HCT116 (cell line): ENCODE data around the gene IL3. TPM values are rescaled to one million over a fixed set of nuclear protein-coding genes. Genes with fewer than 3 reads are reported as not detected.

Experiments
- ATAC-seq: fragments of 200-7000 bp; cut with Tn5 transposase; 2 replicates; pipeline ENCODE4 v1.9.1; 2020; ENCODE audit warnings: mild to moderate bottlenecking, moderate library complexity
- BruUV-seq: library from RNA; stranded (reverse); fragments of 400-500 nt; replicated peaks from 2 replicates; lab custom pipeline; 2021; lab: Mats Ljungman, UMichigan
- CTCF ChIA-PET: fragments of 300-600 bp; sonication (Branson Sonifier 250); formaldehyde crosslinking; loops from one replicate; lab custom pipeline; 2021; ENCODE audit warnings: antibody characterized with exemption; lab: Charles Lee
- POLR2A ChIA-PET: fragments of 300-600, 350-600 bp; sonication (Branson Sonifier 250); formaldehyde crosslinking; loops from one replicate; lab custom pipeline; 2021; ENCODE audit warnings: antibody characterized with exemption; lab: Charles Lee
- RAD21 ChIA-PET, 2 experiments: fragments of 300-600 bp; sonication (Branson Sonifier 250); formaldehyde crosslinking; loops; one replicate each; lab custom pipeline; 2023; ENCODE audit warnings: low total read pairs in 2 of 2; ENCODE audit not compliant: uncharacterized antibody in 2 of 2, unreplicated experiment in 2 of 2, low non-redundant PET in 1 of 2; lab: Charles Lee
- DNase-seq: peaks from one replicate; pipeline ENCODE4 v3.0.0-alpha.2; 2010; ENCODE audit warnings: low read depth, low spot score
- H2AFZ ChIP-seq: fragments of 200-600 bp; shearing (Covaris generic), sonication (generic); 2 replicates; pipeline ENCODE4 v1.6.1; 2017; ENCODE audit warnings: low read depth, mixed run types, mixed read lengths, antibody characterized with exemption, low read length; ENCODE audit not compliant: poor library complexity, severe bottlenecking
- H3K27ac ChIP-seq: 2 replicates; pipeline ENCODE4 v1.5.1; 2012; ENCODE audit warnings: low read depth, low read length
- H3K27me3 ChIP-seq: fragments of 200-600 bp; sonication (generic); 2 replicates; pipeline ENCODE4 v1.6.1; 2016; ENCODE audit warnings: mixed run types, low read length, mixed read lengths; ENCODE audit not compliant: insufficient read depth
- H3K36me3 ChIP-seq, 2 experiments: fragments of 200-500 bp in 1 of 2; fragments of 200-600 bp in 1 of 2; sonication (Bioruptor generic) in 1 of 2; sonication (generic) in 1 of 2; 2 replicates each; pipeline versions ENCODE4 v1.5.1 to v1.6.1; 2014 to 2016; ENCODE audit warnings: low read length in 2 of 2, inconsistent platforms in 1 of 2, mixed read lengths in 1 of 2, mixed run types in 1 of 2; ENCODE audit not compliant: insufficient read depth in 2 of 2, control insufficient read depth in 1 of 2
- H3K4me1 ChIP-seq, 2 experiments: fragments of 200-600 bp in 1 of 2; sonication (generic) in 1 of 2; 2 replicates each; pipeline versions ENCODE4 v1.5.1 to v1.6.1; 2012 to 2017; ENCODE audit warnings: low read length in 2 of 2, inconsistent platforms in 1 of 2, mild to moderate bottlenecking in 1 of 2, mixed read lengths in 1 of 2, mixed run types in 1 of 2, moderate library complexity in 1 of 2; ENCODE audit not compliant: insufficient read depth in 2 of 2, control insufficient read depth in 1 of 2
- H3K4me2 ChIP-seq: fragments of 200-600 bp; sonication (generic); 2 replicates; pipeline ENCODE4 v1.6.1; 2017; ENCODE audit warnings: mixed run types, low read length, mixed read lengths
- H3K4me3 ChIP-seq, 2 experiments: fragments of 200-600 bp in 1 of 2; sonication (generic) in 1 of 2; replicated peaks in 1 of 2; 2 replicates each; pipeline ENCODE4 v1.5.1; 2011 to 2016; ENCODE audit warnings: low read length in 2 of 2, control low read depth in 1 of 2, low read depth in 1 of 2, mild to moderate bottlenecking in 1 of 2, mixed read lengths in 1 of 2, mixed run types in 1 of 2
- H3K79me2 ChIP-seq: fragments of 200-600 bp; sonication (generic); 2 replicates; pipeline ENCODE4 v1.6.1; 2017; ENCODE audit warnings: mild to moderate bottlenecking, mixed run types, low read length, moderate library complexity, mixed read lengths; ENCODE audit not compliant: insufficient read depth
- H3K9ac ChIP-seq: fragments of 200-600 bp; sonication (generic); 2 replicates; pipeline ENCODE4 v1.6.1; 2016; ENCODE audit warnings: low read length, mixed read lengths
- H3K9me2 ChIP-seq: fragments of 200-600 bp; sonication (generic), shearing (Covaris generic); 2 replicates; pipeline ENCODE4 v1.6.1; 2017; ENCODE audit warnings: mixed run types, mild to moderate bottlenecking, moderate library complexity; ENCODE audit not compliant: insufficient read depth
- H3K9me3 ChIP-seq, 2 experiments: fragments of 200-500 bp in 1 of 2; fragments of 200-600 bp in 1 of 2; sonication (Bioruptor generic) in 1 of 2; sonication (generic) in 1 of 2; 2 replicates each; pipeline ENCODE4 v1.6.1; 2014 to 2017; ENCODE audit warnings: low read length in 2 of 2, mixed read lengths in 2 of 2, inconsistent platforms in 1 of 2, low read depth in 1 of 2, mild to moderate bottlenecking in 1 of 2, mixed run types in 1 of 2, moderate library complexity in 1 of 2; ENCODE audit not compliant: control insufficient read depth in 1 of 2, insufficient read depth in 1 of 2
- H4K20me1 ChIP-seq: fragments of 200-600 bp; sonication (generic), shearing (Covaris generic); 2 replicates; pipeline ENCODE4 v1.6.1; 2017; ENCODE audit warnings: mixed run types, mild to moderate bottlenecking, moderate library complexity; ENCODE audit not compliant: insufficient read depth
- ATF3 ChIP-seq: IDR thresholded peaks from 2 replicates; pipeline ENCODE4 v1.6.1; 2012
- CBX3 ChIP-seq: IDR thresholded peaks from 2 replicates; pipeline ENCODE4 v1.6.1; 2012; ENCODE audit warnings: low read depth
- CEBPB ChIP-seq: IDR thresholded peaks from 2 replicates; pipeline ENCODE4 v1.6.1; 2012; ENCODE audit warnings: low read depth
- ELF1 ChIP-seq: IDR thresholded peaks from 2 replicates; pipeline ENCODE4 v1.6.1; 2012; ENCODE audit warnings: low read depth, borderline replicate concordance
- FOSL1 ChIP-seq: IDR thresholded peaks from 2 replicates; pipeline ENCODE4 v1.6.1; 2012; ENCODE audit warnings: low read depth
- JUND ChIP-seq: IDR thresholded peaks from 2 replicates; pipeline ENCODE4 v1.6.1; 2012
- MAX ChIP-seq: IDR thresholded peaks from 2 replicates; pipeline ENCODE4 v1.6.1; 2012
- POLR2A ChIP-seq: IDR thresholded peaks from 2 replicates; pipeline ENCODE4 v1.7.0; 2011; ENCODE audit warnings: borderline replicate concordance; ENCODE audit not compliant: insufficient read depth, insufficient read length; ENCODE audit errors: extremely low read depth
- RAD21 ChIP-seq: IDR thresholded peaks from 2 replicates; pipeline ENCODE4 v1.6.1; 2012; ENCODE audit warnings: low read depth, mild to moderate bottlenecking
- SIN3A ChIP-seq: IDR thresholded peaks from 2 replicates; pipeline ENCODE4 v1.6.1; 2012; ENCODE audit warnings: low read depth
- SP1 ChIP-seq: IDR thresholded peaks from 2 replicates; pipeline ENCODE4 v1.6.1; 2012; ENCODE audit warnings: low read depth
- TCF7L2 ChIP-seq: IDR thresholded peaks from 2 replicates; pipeline ENCODE4 v1.7.0; 2011; ENCODE audit warnings: borderline replicate concordance, inconsistent platforms; ENCODE audit not compliant: insufficient read depth, insufficient read length; ENCODE audit errors: extremely low read depth
- YY1 ChIP-seq: IDR thresholded peaks from 2 replicates; pipeline ENCODE4 v1.6.1; 2011; ENCODE audit warnings: low read length, low read depth, moderate library complexity, mild to moderate bottlenecking; ENCODE audit not compliant: insufficient replicate concordance; ENCODE audit errors: extremely low read depth
- ZFX ChIP-seq: fragments of 450-650 bp; IDR thresholded peaks from 2 replicates; pipeline ENCODE4 v1.6.1; 2017
- ZNF274 ChIP-seq: fragments of 200-500 bp; sonication (Bioruptor generic); IDR thresholded peaks from 2 replicates; pipeline ENCODE4 v1.6.1; 2014; ENCODE audit warnings: mild to moderate bottlenecking, low read depth, low read length, inconsistent platforms
- intact Hi-C: fragments of 100-400 bp; cut with micrococcal nuclease; formaldehyde crosslinking; loops from 2 replicates; pipeline ENCODE4 v1.10.0; 2022
- total RNA-seq: library from RNA; stranded (reverse); gene quantifications from one replicate; pipeline ENCODE4 v1.2.1, GENCODE V29; 2021; ENCODE audit not compliant: unreplicated experiment

The IL3 gene
- total RNA-seq, 1 experiment from 2014 or later: not detected

GRCh38 chr5:132013711-132014110 lies 46.7 kb upstream of the IL3 start (continued):
- TF ChIP-seq TCF7L2: no peak
- TF ChIP-seq RAD21: no peak
- TF ChIP-seq ZNF274: no peak
- no peak for TF ChIP-seq FOSL1
- no peak for TF ChIP-seq POLR2A
- no peak for TF ChIP-seq ELF1

- Histone ChIP-seq H3K36me3 (no peaks in the 10 kb centered on the region), H3K9me3 (no peaks in the 10 kb centered on the region), H3K27ac (no peak overlapping the region), H3K4me3 (no peak overlapping the region), H3K9ac (no peak overlapping the region), H3K4me1 (peaks cover 0 to 4% of the 10 kb centered on the region in 2 experiments; a peak in 1 of 4 replicates), H4K20me1 (no peaks in the 10 kb centered on the region), H3K4me2 (no peak overlapping the region), H3K79me2 (no peaks in the 10 kb centered on the region)
- ChIA-PET CTCF (no interaction called here), POLR2A (no interaction called here)
- DNase-seq: no peak
- intact Hi-C loops: no loop called here
- TF ChIP-seq YY1: no peak
- TF ChIP-seq MAX: no peak
- no peak for TF ChIP-seq ZFX
- TF ChIP-seq CEBPB: no peak
- no peak for TF ChIP-seq JUND
- TF ChIP-seq SP1: no peak
- no peak for TF ChIP-seq ATF3
- no peak for TF ChIP-seq CBX3
- TF ChIP-seq RAD21: no peak
- no peak for TF ChIP-seq SIN3A
- TF ChIP-seq, all 23 proteins: peak for 0
- Histone ChIP-seq H3K27me3 (peaks cover 18% of the 10 kb centered on the region; the same call in 1 of the 2 replicates), H2AFZ (no peak overlapping the region), H3K9me2 (no peaks in the 10 kb centered on the region)
- no TSS peak for BruUV-seq
- no peak for ATAC-seq
- RAD21 ChIA-PET: no interaction called here
Measured at GRCh38 chr5:132016721-132017250, 43.7 kb upstream of the IL3 start.
